ENCODE results near the gene CROCC2.

The CROCC2 gene

GRCh38 chr2:241014224-241014623, 108.1 kb downstream of the CROCC2 start:
- no peak for DNase-seq (ENCODE audit: low read depth)
- H3K4me3 ChIP-seq (ENCODE audit: low read depth, low read length) = no peak overlapping the region
- no peak for TF ChIP-seq CTCF (IDR thresholded peaks at IDR 0.05; ENCODE audit: insufficient read depth, low read depth, low read length, missing control alignments)

- H3K4me3 ChIP-seq (ENCODE audit: low read depth, low read length) = no peak overlapping the region
- TF ChIP-seq CTCF (IDR thresholded peaks at IDR 0.05; ENCODE audit: insufficient read depth, low read depth, low read length, missing control alignments) = no peak
- DNase-seq (ENCODE audit: low read depth) = no peak
These were observed 108.6 kb downstream of the CROCC2 start for GRCh38 chr2:241014764-241015163.

- H3K4me3 ChIP-seq (ENCODE audit: low read depth, low read length) = no peak overlapping the region
- no peak for TF ChIP-seq CTCF (IDR thresholded peaks at IDR 0.05; ENCODE audit: insufficient read depth, low read depth, low read length, missing control alignments)
- no peak for DNase-seq (ENCODE audit: low read depth)
These were observed 109.3 kb downstream of the CROCC2 start for GRCh38 chr2:241015439-241015838.

GRCh38 chr2:241017228-241017940, 111.2 kb downstream of the CROCC2 start:
- no peak for TF ChIP-seq CTCF (IDR thresholded peaks at IDR 0.05; ENCODE audit: insufficient read depth, low read depth, low read length, missing control alignments)
- no peak overlapping the region for H3K4me3 ChIP-seq (ENCODE audit: low read depth, low read length)
- DNase-seq (ENCODE audit: low read depth) = no peak

- no peak for DNase-seq (ENCODE audit: low read depth)
- H3K4me3 ChIP-seq (ENCODE audit: low read depth, low read length) = no peak overlapping the region
- no peak for TF ChIP-seq CTCF (IDR thresholded peaks at IDR 0.05; ENCODE audit: insufficient read depth, low read depth, low read length, missing control alignments)
These were observed 112.1 kb downstream of the CROCC2 start for GRCh38 chr2:241018051-241018891.

- DNase-seq (ENCODE audit: low read depth) = no peak
- TF ChIP-seq CTCF (IDR thresholded peaks at IDR 0.05; ENCODE audit: insufficient read depth, low read depth, low read length, missing control alignments) = no peak
These were observed 113.5 kb downstream of the CROCC2 start for GRCh38 chr2:241019441-241020139.

More at GRCh38 chr2:241019441-241020139, 113.5 kb downstream of the CROCC2 start:
- no peak overlapping the region for H3K4me3 ChIP-seq (ENCODE audit: low read depth, low read length)

Measured in GM12865 (cell line).